H1 (cell line): ENCODE results near the gene MINDY3. TPM values are rescaled to one million over a fixed set of nuclear protein-coding genes. Genes with fewer than 3 reads are reported as not detected.

Source experiments
- CTCF ChIA-PET: fragments of 300-600 bp; sonication (Branson Sonifier 250); formaldehyde crosslinking; loops from one replicate; lab custom pipeline; 2021; ENCODE audit not compliant: partially characterized antibody; lab: Charles Lee
- POLR2A ChIA-PET: fragments of 300-600 bp; sonication (Branson Sonifier 250); formaldehyde crosslinking; loops from one replicate; lab custom pipeline; 2021; ENCODE audit warnings: inconsistent platforms; ENCODE audit not compliant: partially characterized antibody; lab: Charles Lee
- DNase-seq, 2 experiments: peaks; one replicate each; pipeline versions ENCODE4 v3.0.0 to v3.0.0-alpha.2; 2010 to 2022; ENCODE audit warnings: low spot score in 2 of 2, low read depth in 1 of 2, mixed read lengths in 1 of 2
- FAIRE-seq: peaks from 2 replicates; lab custom pipeline; 2011; peaks lifted over from hg19 to GRCh38; lab: Jason Lieb, UNC
- H2AFZ ChIP-seq: 2 replicates; pipeline ENCODE4 v1.8.1; 2012; ENCODE audit warnings: low read length, inconsistent platforms
- H2AK5ac ChIP-seq: 2 replicates; pipeline ENCODE4 v1.6.1; 2013; ENCODE audit warnings: low read depth, low read length
- H2BK120ac ChIP-seq: replicated peaks from 2 replicates; pipeline ENCODE3; 2013; ENCODE audit warnings: low read depth, low read length, inconsistent platforms
- H2BK12ac ChIP-seq: 2 replicates; pipeline ENCODE4 v1.6.1; 2013; ENCODE audit warnings: low read depth, low read length
- H2BK15ac ChIP-seq: 2 replicates; pipeline ENCODE4 v1.6.1; 2013; ENCODE audit warnings: low read length
- H2BK20ac ChIP-seq: 2 replicates; pipeline ENCODE4 v1.6.1; 2013; ENCODE audit warnings: low read length
- H2BK5ac ChIP-seq: 2 replicates; pipeline ENCODE4 v1.6.1; 2013; ENCODE audit warnings: low read depth, low read length
- H3K14ac ChIP-seq: 2 replicates; pipeline ENCODE4 v1.6.1; 2013; ENCODE audit warnings: inconsistent platforms; ENCODE audit not compliant: insufficient read length
- H3K18ac ChIP-seq: 2 replicates; pipeline ENCODE4 v1.6.1; 2013; ENCODE audit warnings: low read length; ENCODE audit errors: extremely low read depth
- H3K23ac ChIP-seq: 2 replicates; pipeline ENCODE4 v1.6.1; 2013; ENCODE audit warnings: inconsistent platforms; ENCODE audit not compliant: insufficient read length
- H3K23me2 ChIP-seq: 2 replicates; pipeline ENCODE4 v1.6.1; 2013; ENCODE audit warnings: low read depth, low read length
- H3K27ac ChIP-seq: 2 replicates; pipeline ENCODE4 v1.6.1; 2011; ENCODE audit warnings: low read depth, low read length, inconsistent platforms
- H3K27me3 ChIP-seq, 4 experiments: replicated peaks in 1 of 4; 1 replicate in 1 of 4; 2 replicates in 3 of 4; pipeline versions ENCODE4 v1.6.1 to v1.8.1; 2011 to 2013; ENCODE audit warnings: low read length in 3 of 4, mild to moderate bottlenecking in 3 of 4, inconsistent platforms in 2 of 4, mixed read lengths in 2 of 4, moderate library complexity in 1 of 4; ENCODE audit not compliant: control insufficient read depth in 3 of 4, insufficient read depth in 3 of 4; ENCODE audit errors: extremely low read depth in 1 of 4
- H3K36me3 ChIP-seq, 4 experiments: 2 replicates each; pipeline versions ENCODE4 v1.6.1 to v1.8.1; 2011 to 2013; ENCODE audit warnings: mild to moderate bottlenecking in 4 of 4, low read length in 3 of 4, moderate library complexity in 2 of 4, control low read depth in 1 of 4, inconsistent platforms in 1 of 4; ENCODE audit not compliant: insufficient read depth in 4 of 4, control insufficient read depth in 2 of 4
- H3K4ac ChIP-seq: replicated peaks from 2 replicates; pipeline ENCODE3; 2013; ENCODE audit warnings: low read length, low read depth, mixed read lengths, inconsistent platforms; ENCODE audit not compliant: insufficient read length
- H3K4me1 ChIP-seq, 4 experiments: replicated peaks in 1 of 4; 1 replicate in 1 of 4; 2 replicates in 3 of 4; pipeline versions ENCODE4 v1.6.1 to v1.8.1; 2011 to 2013; ENCODE audit warnings: low read length in 3 of 4, inconsistent platforms in 2 of 4, mixed read lengths in 1 of 4; ENCODE audit not compliant: insufficient read depth in 4 of 4, control insufficient read depth in 3 of 4
- H3K4me2 ChIP-seq, 2 experiments: 2 replicates each; pipeline versions ENCODE4 v1.6.1 to v1.8.1; 2011 to 2013; ENCODE audit warnings: low read depth in 2 of 2, low read length in 2 of 2, control low read depth in 1 of 2, inconsistent platforms in 1 of 2, mild to moderate bottlenecking in 1 of 2; ENCODE audit not compliant: insufficient read depth in 1 of 2
- H3K4me3 ChIP-seq, 4 experiments: fragments of 200-600, 300-600 bp in 1 of 4; sonication (generic), shearing (Covaris generic), sonication (Bioruptor Twin) in 1 of 4; 2 replicates each; pipeline versions ENCODE4 v1.5.1 to v1.8.1; 2011 to 2016; ENCODE audit warnings: low read length in 4 of 4, low read depth in 3 of 4, control low read depth in 2 of 4, inconsistent platforms in 2 of 4, mild to moderate bottlenecking in 2 of 4, mixed read lengths in 1 of 4, moderate library complexity in 1 of 4; ENCODE audit not compliant: insufficient read depth in 2 of 4; ENCODE audit errors: extremely low read depth in 1 of 4
- H3K56ac ChIP-seq: replicated peaks from 2 replicates; pipeline ENCODE3; 2013; ENCODE audit warnings: low read depth, mild to moderate bottlenecking, mixed read lengths, low read length, inconsistent platforms; ENCODE audit not compliant: insufficient read length
- H3K79me1 ChIP-seq: 2 replicates; pipeline ENCODE4 v1.6.1; 2013; ENCODE audit warnings: low read depth, low read length, control low read depth
- H3K79me2 ChIP-seq, 2 experiments: 2 replicates each; pipeline versions ENCODE4 v1.6.1 to v1.8.1; 2012 to 2013; ENCODE audit warnings: low read length in 2 of 2, mild to moderate bottlenecking in 2 of 2, inconsistent platforms in 1 of 2; ENCODE audit not compliant: insufficient read depth in 2 of 2, control insufficient read depth in 1 of 2
- H3K9ac ChIP-seq, 4 experiments: replicated peaks in 1 of 4; 1 replicate in 1 of 4; 2 replicates in 3 of 4; pipeline versions ENCODE4 v1.6.1 to v1.8.1; 2011 to 2013; ENCODE audit warnings: low read depth in 3 of 4, low read length in 3 of 4, control low read depth in 2 of 4, mild to moderate bottlenecking in 2 of 4, moderate library complexity in 2 of 4, inconsistent platforms in 1 of 4; ENCODE audit errors: extremely low read depth in 1 of 4
- H3K9me3 ChIP-seq, 2 experiments: 2 replicates each; pipeline versions ENCODE4 v1.6.1 to v1.8.1; 2012 to 2013; ENCODE audit warnings: mild to moderate bottlenecking in 2 of 2, moderate library complexity in 2 of 2, control low read depth in 1 of 2, inconsistent platforms in 1 of 2, low read depth in 1 of 2, low read length in 1 of 2, mixed read lengths in 1 of 2; ENCODE audit not compliant: insufficient read depth in 2 of 2
- H4K20me1 ChIP-seq, 2 experiments: replicated peaks in 1 of 2; 2 replicates each; pipeline versions ENCODE3 to v1.8.1; 2011 to 2013; ENCODE audit warnings: inconsistent platforms in 2 of 2, low read length in 2 of 2, mild to moderate bottlenecking in 1 of 2; ENCODE audit not compliant: insufficient read depth in 2 of 2, control insufficient read depth in 1 of 2
- H4K5ac ChIP-seq: 2 replicates; pipeline ENCODE4 v1.6.1; 2013; ENCODE audit warnings: low read length, low read depth, mixed read lengths, inconsistent platforms; ENCODE audit not compliant: insufficient read length
- H4K8ac ChIP-seq: 2 replicates; pipeline ENCODE4 v1.8.0; 2013; ENCODE audit warnings: mild to moderate bottlenecking, moderate library complexity, low read length, inconsistent platforms; ENCODE audit not compliant: insufficient read depth; ENCODE audit errors: extremely low read depth
- H4K91ac ChIP-seq: replicated peaks from 2 replicates; pipeline ENCODE3; 2013; ENCODE audit warnings: low read length, mixed read lengths, inconsistent platforms; ENCODE audit not compliant: insufficient read length
- CBX8 ChIP-seq: fragments of 300-800, 300-1000 bp; sonication (generic); IDR thresholded peaks from 2 replicates; pipeline ENCODE4 v1.7.1; 2016; ENCODE audit warnings: low read depth, low read length, borderline replicate concordance
- E2F6 ChIP-seq: IDR thresholded peaks from 2 replicates; pipeline ENCODE4 v1.6.1; 2012; ENCODE audit warnings: inconsistent platforms
- TEAD4 ChIP-seq: IDR thresholded peaks from 2 replicates; pipeline ENCODE4 v1.6.1; 2012; ENCODE audit warnings: low read depth, low read length, inconsistent platforms, mixed read lengths
- WGBS, 2 experiments: shearing (Covaris generic) in 1 of 2; methylation state at CpG; one replicate each; pipeline versions ENCODE4 v1.1.6 to v1.1.7; 2013 to 2015; ENCODE audit warnings: low lambda C conversion rate in 2 of 2, mixed read lengths in 2 of 2, inconsistent platforms in 1 of 2, low coverage in 1 of 2, missing lambda C conversion rate in 1 of 2; ENCODE audit not compliant: insufficient replicate concordance in 2 of 2, insufficient coverage in 1 of 2, insufficient read length in 1 of 2; ENCODE audit errors: extremely low coverage in 1 of 2, missing lambda C conversion rate in 1 of 2; 5-methylcytosine and 5-hydroxymethylcytosine counted together
- polyA plus RNA-seq, 7 experiments: library from polyadenylated mRNA; depleted of rRNA in 3 of 7; stranded (reverse) in 5 of 7; unstranded in 2 of 7; fragments of >200 nt in 5 of 7; fragments of 200-250 nt in 2 of 7; gene quantifications; 1 replicate in 5 of 7; 2 replicates in 1 of 7; 4 replicates in 1 of 7; pipeline versions ENCODE4 v1.2.1 to v1.2.3, GENCODE V29; 2011 to 2013; ENCODE audit warnings: missing spikeins in 2 of 7, mixed read lengths in 2 of 7
- total RNA-seq: library from RNA; stranded (reverse); fragmentation: NEBNext Ultra II Directional; extraction: Animal tissue kit (Norgen Biotek cat#: 25700); gene quantifications from 2 replicates; pipeline ENCODE4 v1.2.1, GENCODE V29; 2021

Gene MINDY3
- total and polyA plus RNA-seq, 2 of the 8 experiments (the other 6 are each of a cell fraction or from before 2014, with no cell fraction given): 4.6 to 13.6 TPM

- H3K9ac ChIP-seq: no peak overlapping the region
- no peak overlapping the region for H2BK20ac ChIP-seq
- FAIRE-seq: peak; percentile 32
- no peak overlapping the region for H3K23ac ChIP-seq
- no peaks in the 10 kb centered on the region for H3K27me3 ChIP-seq
- no peak overlapping the region for H3K4me3 ChIP-seq
- no peak overlapping the region for H2AK5ac ChIP-seq
- H3K27ac ChIP-seq: no peak overlapping the region
- no peak overlapping the region for H4K5ac ChIP-seq
- no peaks in the 10 kb centered on the region for H3K23me2 ChIP-seq
- H3K4ac ChIP-seq: no peak overlapping the region
- H3K79me2 ChIP-seq: no peaks in the 10 kb centered on the region
- no peak overlapping the region for H3K4me2 ChIP-seq
- no peak overlapping the region for H2BK12ac ChIP-seq
- ChIA-PET CTCF (interaction anchor here (0.7 to 3.2 kb wide), 33 partner anchors 9 to 907 kb away, joined by 3 to 18 read pairs (median 3); no protein-coding TSS in a partner anchor), POLR2A (interaction anchor here (1.3 kb wide), 1 partner anchor 617 kb away, joined by 3 read pairs; no protein-coding TSS in a partner anchor)
- H3K9me3 ChIP-seq: no peaks in the 10 kb centered on the region
- no peak overlapping the region for H3K18ac ChIP-seq
- 49% methylated on average over 3 of the region's 3 CpGs; no CpG with 5 or more reads in 1 of the 2 experiments for WGBS, 2 experiments
- H4K8ac ChIP-seq: no peak overlapping the region
- H3K36me3 ChIP-seq: no peaks in the 10 kb centered on the region
- H3K56ac ChIP-seq: no peak overlapping the region
- H3K14ac ChIP-seq: no peak overlapping the region
- H2BK5ac ChIP-seq: no peak overlapping the region
- no peak overlapping the region for H2BK120ac ChIP-seq
- no peak overlapping the region for H2AFZ ChIP-seq
- no peak overlapping the region for H4K91ac ChIP-seq
- no peaks in the 10 kb centered on the region for H4K20me1 ChIP-seq
- peak in 1 of 2 experiments; percentile 25 for DNase-seq
- H3K4me1 ChIP-seq: no peaks in the 10 kb centered on the region
- no peak overlapping the region for H2BK15ac ChIP-seq
- H3K79me1 ChIP-seq: no peaks in the 10 kb centered on the region
- no peak for TF ChIP-seq E2F6
- TF ChIP-seq CBX8: no peak
- peak; percentile 78 for TF ChIP-seq TEAD4
Measured at GRCh38 chr10:15901889-15902288, 41.6 kb upstream of the MINDY3 start.
